NCI-H146 treated with DMSO at 0.1 percent for 48 hours (cell line): ENCODE measurements around the gene GSTM5.
"Not testable (repeated sequence)": the region's sequence is repeated elsewhere in the genome, so short reads cannot be mapped to it uniquely, and the experiment has no call there.

Experiments
- DNase-seq: peaks from one replicate; lab custom pipeline; 2025; ENCODE audit not compliant: unreplicated experiment; lab: John Stamatoyannopoulos, UW

The GSTM5 gene

GRCh38 chr1:109695138-109695537 lies 16.9 kb upstream of the GSTM5 start:
- DNase-seq, result not testable (repeated sequence)

- DNase-seq, result no peak
Observed at GRCh38 chr1:109697066-109697465, 15.0 kb upstream of the GSTM5 start.

- not testable (repeated sequence) for DNase-seq
Observed at GRCh38 chr1:109697861-109698260, 14.2 kb upstream of the GSTM5 start.

DNA sequence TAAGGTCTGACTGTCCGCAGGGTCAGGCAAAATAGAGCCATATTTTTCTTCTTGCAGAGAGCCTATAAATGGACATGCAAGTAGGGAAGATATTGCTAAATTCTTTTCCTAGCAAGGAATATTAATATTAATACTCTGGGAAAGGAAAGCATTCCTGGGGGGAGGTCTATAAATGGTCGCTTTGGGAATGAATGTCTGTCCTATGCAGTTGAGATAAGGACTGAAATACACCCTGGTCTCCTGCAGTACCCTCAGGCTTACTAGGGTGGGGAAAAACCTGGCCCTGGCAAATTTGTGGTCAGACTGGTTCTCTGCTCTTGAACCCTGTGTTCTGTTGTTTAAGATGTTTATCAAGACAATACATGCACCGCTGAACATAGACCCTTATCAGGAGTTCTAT lies 9.1 kb upstream of the GSTM5 start:
- DNase-seq, result not testable (repeated sequence)

DNA sequence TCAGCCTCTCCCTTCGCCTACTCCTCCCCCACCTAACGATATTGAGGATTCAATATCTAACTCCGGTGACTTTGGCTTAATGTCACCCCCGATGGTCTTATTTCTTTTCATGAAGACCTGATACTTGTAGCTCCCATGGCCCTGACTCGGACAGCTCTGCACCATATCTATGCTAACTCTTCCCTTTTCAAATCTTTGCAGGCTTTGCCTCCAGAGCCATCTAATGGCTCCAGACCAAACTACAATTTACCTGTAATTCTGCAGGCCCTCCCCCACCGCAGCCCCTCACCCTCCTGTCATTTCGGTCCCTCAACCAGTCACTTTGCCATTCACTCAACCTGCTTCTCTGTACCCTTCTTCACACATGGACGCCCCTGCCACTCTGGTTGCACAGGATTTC lies 7.9 kb upstream of the GSTM5 start:
- no peak for DNase-seq

GRCh38 chr1:109705411-109705810 lies 6.6 kb upstream of the GSTM5 start:
- no peak for DNase-seq

DNA sequence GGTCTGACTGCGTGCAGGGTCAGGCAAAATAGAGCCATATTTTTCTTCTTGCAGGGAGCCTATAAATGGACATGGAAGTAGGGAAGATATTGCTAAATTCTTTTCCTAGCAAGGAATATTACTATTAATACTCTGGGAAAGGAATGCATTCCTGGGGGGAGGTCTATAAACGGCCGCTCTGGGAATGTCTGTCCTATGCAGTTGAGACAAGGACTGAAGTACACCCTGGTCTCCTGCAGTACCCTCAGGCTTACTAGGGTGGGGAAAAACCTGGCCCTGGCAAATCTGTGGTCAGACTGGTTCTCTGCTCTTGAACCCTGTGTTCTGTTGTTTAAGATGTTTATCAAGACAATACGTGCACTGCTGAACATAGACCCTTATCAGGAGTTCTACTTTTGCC lies 3.1 kb upstream of the GSTM5 start:
- DNase-seq, result not testable (repeated sequence)

GRCh38 chr1:109709822-109710221 lies 2.2 kb upstream of the GSTM5 start:
- DNase-seq, result not testable (repeated sequence)

- no peak for DNase-seq
Observed at GRCh38 chr1:109712321-109712864, 342 bp downstream of the GSTM5 start.

GRCh38 chr1:109713636-109714035 lies 1.6 kb downstream of the GSTM5 start:
- DNase-seq, result no peak

DNA sequence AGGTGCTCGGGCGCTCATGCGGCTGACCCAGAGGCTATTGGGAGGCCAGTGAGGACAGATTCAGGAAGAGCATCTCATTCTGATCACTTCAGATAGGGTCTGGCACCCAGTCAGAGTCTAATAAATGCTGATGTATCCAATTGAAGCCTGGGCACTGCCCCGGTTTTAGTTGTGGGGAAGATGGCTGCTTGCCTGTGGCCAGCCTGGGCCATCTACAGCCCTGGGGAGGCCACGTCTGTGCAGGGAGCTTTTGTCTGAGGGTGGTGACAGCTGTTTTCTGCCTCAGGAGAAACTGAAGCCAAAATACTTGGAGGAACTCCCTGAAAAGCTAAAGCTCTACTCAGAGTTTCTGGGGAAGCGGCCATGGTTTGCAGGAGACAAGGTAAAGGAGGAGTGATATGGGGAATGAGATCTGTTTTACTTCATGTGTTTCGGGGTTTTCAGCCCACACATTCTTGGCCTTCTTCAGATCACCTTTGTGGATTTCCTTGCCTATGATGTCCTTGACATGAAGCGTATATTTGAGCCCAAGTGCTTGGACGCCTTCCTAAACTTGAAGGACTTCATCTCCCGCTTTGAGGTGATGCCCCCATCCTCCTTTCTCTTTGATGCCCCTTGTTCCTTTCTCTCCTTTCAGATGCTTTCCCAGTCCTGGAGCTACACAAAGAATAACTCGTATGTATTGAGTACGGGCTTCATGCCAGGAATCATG lies 2.8 kb downstream of the GSTM5 start:
- no peak for DNase-seq

GRCh38 chr1:109716121-109716520 lies 4.1 kb downstream of the GSTM5 start:
- DNase-seq, result no peak

GRCh38 chr1:109716570-109717090 lies 4.6 kb downstream of the GSTM5 start:
- no peak for DNase-seq

- DNase-seq, result no peak
Observed at GRCh38 chr1:109717729-109718128, 5.7 kb downstream of the GSTM5 start.

DNA sequence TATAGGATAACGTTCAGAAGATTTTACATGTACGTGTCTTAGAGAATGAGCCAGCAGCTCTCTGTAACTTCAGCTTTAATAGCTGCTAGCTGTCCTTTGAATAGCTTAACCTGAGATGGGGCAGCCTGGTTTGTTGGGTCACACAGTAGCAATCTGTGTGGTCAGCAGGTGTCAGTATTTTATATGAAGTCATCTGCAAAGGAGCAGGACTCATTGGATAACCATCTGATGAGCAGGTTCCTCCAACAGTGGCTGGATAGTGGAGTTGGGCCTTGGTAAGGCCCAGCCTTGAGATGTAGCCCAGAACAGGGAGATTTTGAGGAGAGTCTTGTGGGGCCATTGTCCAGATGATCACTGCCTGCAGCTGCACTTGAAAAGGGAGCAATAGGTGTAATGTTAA lies 6.4 kb downstream of the GSTM5 start:
- peak; percentile 28 for DNase-seq

GRCh38 chr1:109719337-109719837 lies 7.3 kb downstream of the GSTM5 start:
- DNase-seq, result no peak

- no peak for DNase-seq
Observed at GRCh38 chr1:109721042-109721441, 9.0 kb downstream of the GSTM5 start.

DNA sequence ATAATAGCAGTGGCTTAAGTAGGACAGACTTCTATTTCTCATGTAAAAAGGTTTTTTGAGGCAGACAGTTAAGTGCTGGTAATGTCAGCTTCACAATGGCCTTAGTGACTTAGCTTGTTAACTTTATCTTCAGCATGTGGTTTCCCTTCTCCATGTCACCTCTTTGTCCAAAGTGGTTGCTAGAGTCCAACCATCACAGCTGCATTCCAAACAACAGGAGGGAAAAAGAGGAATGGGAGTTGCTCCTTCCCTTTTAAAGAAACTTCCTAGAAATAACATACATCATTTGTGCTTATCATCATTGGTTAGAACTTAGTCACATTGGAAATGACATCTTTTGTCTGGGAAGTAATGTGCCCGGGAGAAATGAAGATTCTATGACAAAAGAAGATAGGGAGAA lies 9.9 kb downstream of the GSTM5 start:
- DNase-seq, result no peak

GRCh38 chr1:109722908-109723691 lies 11.0 kb downstream of the GSTM5 start:
- DNase-seq, result no peak

DNA sequence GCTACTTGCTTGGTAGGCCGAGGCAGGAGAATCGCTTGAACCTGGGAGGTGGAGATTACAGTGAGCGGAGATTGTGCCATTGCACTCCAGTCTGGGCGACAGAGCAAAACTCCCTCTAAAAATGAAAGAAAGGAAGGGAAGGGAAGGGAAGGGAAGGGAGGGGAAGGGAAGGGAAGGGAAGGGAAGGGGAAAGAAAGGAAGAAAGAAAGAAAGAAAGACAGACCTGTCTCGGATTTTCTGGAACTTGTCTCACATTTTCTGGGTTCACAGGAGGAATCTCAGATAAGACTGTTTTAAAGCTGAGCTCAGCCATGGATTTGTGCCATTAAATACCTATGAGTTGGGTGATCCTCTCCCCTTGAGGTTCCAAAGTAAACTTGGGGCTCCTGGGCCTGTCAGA lies 12.9 kb downstream of the GSTM5 start:
- DNase-seq, result no peak

- DNase-seq, result no peak
Observed at GRCh38 chr1:109725510-109725909, 13.5 kb downstream of the GSTM5 start.

GRCh38 chr1:109726007-109726406 lies 14.0 kb downstream of the GSTM5 start:
- no peak for DNase-seq
